Keratinocyte (primary cell): Measurements from ENCODE around the gene SCD5. TPM values are rescaled to one million over a fixed set of nuclear protein-coding genes. Genes with fewer than 3 reads are reported as not detected.

Source experiments
- DNase-seq: peaks from one replicate; pipeline ENCODE4 v3.0.0-alpha.2; 2011; ENCODE audit warnings: low read depth, missing footprints, low spot score
- FAIRE-seq: peaks from 2 replicates; lab custom pipeline; 2011; peaks lifted over from hg19 to GRCh38; lab: Jason Lieb, UNC
- H2AFZ ChIP-seq: 2 replicates; pipeline ENCODE4 v1.6.0; 2012; ENCODE audit warnings: low read length, control low read depth, inconsistent platforms; ENCODE audit not compliant: control insufficient read depth
- H3K27ac ChIP-seq: 2 replicates; pipeline ENCODE4 v1.5.1; 2011; ENCODE audit warnings: low read length; ENCODE audit not compliant: control insufficient read depth, insufficient read depth
- H3K27me3 ChIP-seq: 3 replicates; pipeline ENCODE4 v1.6.0; 2011; ENCODE audit warnings: low read length; ENCODE audit not compliant: control insufficient read depth, insufficient read depth; ENCODE audit errors: extremely low read depth
- H3K36me3 ChIP-seq, 2 experiments: 2 replicates in 1 of 2; 3 replicates in 1 of 2; pipeline ENCODE4 v1.5.1; 2011; ENCODE audit warnings: low read length in 2 of 2, mild to moderate bottlenecking in 1 of 2; ENCODE audit not compliant: control insufficient read depth in 2 of 2, insufficient read depth in 2 of 2; ENCODE audit errors: extremely low read depth in 1 of 2
- H3K4me1 ChIP-seq: 3 replicates; pipeline ENCODE4 v1.5.1; 2011; ENCODE audit warnings: low read length; ENCODE audit not compliant: control insufficient read depth, insufficient read depth; ENCODE audit errors: extremely low read depth
- H3K4me2 ChIP-seq: 3 replicates; pipeline ENCODE4 v1.6.0; 2011; ENCODE audit warnings: low read depth, low read length; ENCODE audit not compliant: control insufficient read depth, insufficient read depth; ENCODE audit errors: extremely low read depth
- H3K4me3 ChIP-seq, 3 experiments: fragments of 200-600 bp in 1 of 3; sonication (generic) in 1 of 3; 2 replicates in 2 of 3; 3 replicates in 1 of 3; pipeline ENCODE4 v1.5.1; 2011 to 2016; ENCODE audit warnings: low read length in 3 of 3, mild to moderate bottlenecking in 3 of 3, control low read depth in 2 of 3, inconsistent platforms in 1 of 3, low read depth in 1 of 3, mixed read lengths in 1 of 3, mixed run types in 1 of 3, moderate library complexity in 1 of 3; ENCODE audit not compliant: control insufficient read depth in 2 of 3, insufficient read depth in 2 of 3; ENCODE audit errors: extremely low read depth in 1 of 3
- H3K79me2 ChIP-seq: 2 replicates; pipeline ENCODE4 v1.6.0; 2012; ENCODE audit warnings: low read length; ENCODE audit not compliant: control insufficient read depth, insufficient read depth
- H3K9ac ChIP-seq: 3 replicates; pipeline ENCODE4 v1.6.0; 2011; ENCODE audit warnings: low read length; ENCODE audit not compliant: control insufficient read depth, insufficient read depth; ENCODE audit errors: extremely low read depth
- H3K9me1 ChIP-seq: 3 replicates; pipeline ENCODE4 v1.6.0; 2011; ENCODE audit warnings: low read length; ENCODE audit not compliant: control insufficient read depth, insufficient read depth; ENCODE audit errors: extremely low read depth
- H3K9me3 ChIP-seq: 2 replicates; pipeline ENCODE4 v1.5.1; 2012; ENCODE audit warnings: low read depth, low read length; ENCODE audit not compliant: control insufficient read depth
- H4K20me1 ChIP-seq: 3 replicates; pipeline ENCODE4 v1.6.0; 2011; ENCODE audit warnings: low read length; ENCODE audit not compliant: control insufficient read depth, insufficient read depth; ENCODE audit errors: extremely low read depth
- CTCF ChIP-seq, 3 experiments: IDR thresholded peaks in 1 of 3; conservative IDR thresholded peaks in 1 of 3; optimal IDR thresholded peaks in 1 of 3; 2 replicates in 2 of 3; 3 replicates in 1 of 3; pipeline versions ENCODE3 to v1.5.1; 2011; ENCODE audit warnings: low read length in 3 of 3, mild to moderate bottlenecking in 3 of 3, moderate library complexity in 2 of 3, control low read depth in 1 of 3, inconsistent platforms in 1 of 3; ENCODE audit not compliant: insufficient read depth in 2 of 3; ENCODE audit errors: extremely low read depth in 1 of 3
- EZH2 ChIP-seq: IDR thresholded peaks from one replicate; pipeline ENCODE4 v1.6.1; 2012; ENCODE audit warnings: inconsistent platforms, mild to moderate bottlenecking, low read length, moderate library complexity
- dilution Hi-C: fragments of 300-500 bp; cut with MboI; formaldehyde crosslinking; loops from one replicate; pipeline ENCODE4 v1.7.0; 2020; ENCODE audit warnings: low sequenced_read_pairs; ENCODE audit not compliant: extremely low pct_ligation_motif_present
- polyA plus RNA-seq, 5 experiments: library from polyadenylated mRNA; depleted of rRNA in 3 of 5; stranded (reverse) in 3 of 5; stranded (forward) in 1 of 5; unstranded in 1 of 5; fragments of >200 nt; gene quantifications; 1 replicate in 1 of 5; 2 replicates in 3 of 5; 3 replicates in 1 of 5; pipeline versions ENCODE4 v1.2.1 to v1.2.3, GENCODE V29; 2011 to 2012; ENCODE audit warnings: missing spikeins in 2 of 5, low read depth in 1 of 5, low replicate concordance in 1 of 5

The SCD5 gene
- polyA plus RNA-seq, 1 donor (not counting 4 experiments of a cell fraction or from before 2014, with no cell fraction given), result 39.4 TPM

DNA sequence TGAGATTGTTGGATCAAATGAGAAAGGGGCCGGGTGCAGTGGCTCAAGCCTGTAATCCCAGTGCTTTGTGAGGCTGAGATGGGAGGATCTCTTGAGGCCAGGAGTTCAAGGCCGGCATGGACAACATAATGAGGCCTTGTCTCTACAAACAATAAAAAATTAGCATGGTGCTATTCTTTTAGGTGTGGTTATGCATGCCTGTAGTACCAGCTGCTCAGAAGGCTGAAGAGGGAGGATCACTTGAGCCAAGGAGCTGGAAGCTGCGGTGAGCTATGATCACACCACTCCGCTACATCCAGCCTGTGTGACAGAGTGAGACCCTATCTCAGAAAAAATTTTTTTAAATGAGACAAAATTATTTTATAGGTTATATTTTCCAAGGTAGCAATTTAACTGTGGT lies 187.1 kb downstream of the SCD5 start:
- H3K27me3 ChIP-seq, result peaks cover 3% of the 10 kb centered on the region
- H4K20me1 ChIP-seq, result no peaks in the 10 kb centered on the region
- no peaks in the 10 kb centered on the region for H3K36me3 ChIP-seq
- H3K9me1 ChIP-seq, result no peaks in the 10 kb centered on the region
- H3K9ac ChIP-seq, result no peak overlapping the region
- no peak overlapping the region for H3K4me3 ChIP-seq
- H3K9me3 ChIP-seq, result no peaks in the 10 kb centered on the region
- no peaks in the 10 kb centered on the region for H3K79me2 ChIP-seq
- H3K4me1 ChIP-seq, result no peaks in the 10 kb centered on the region
- H2AFZ ChIP-seq, result no peak overlapping the region
- dilution Hi-C loops, result no loop called here
- no peak overlapping the region for H3K4me2 ChIP-seq
- no peak for TF ChIP-seq EZH2
- no peak for TF ChIP-seq CTCF (optimal IDR thresholded peaks at IDR 0.05 in 1 of 3, IDR thresholded peaks at IDR 0.05 in 1 of 3, conservative IDR thresholded peaks at IDR 0.05 in 1 of 3; ENCODE audit: extremely low read depth in 1 of 3, insufficient read depth in 2 of 3, low read length in 3 of 3)
- no peak overlapping the region for H3K27ac ChIP-seq
- FAIRE-seq, result no peak
- DNase-seq, result no peak

- DNase-seq (no peak), FAIRE-seq (no peak)
- H3K36me3 ChIP-seq, result no peaks in the 10 kb centered on the region
- dilution Hi-C loops, result no loop called here
- H3K4me1 ChIP-seq, result no peaks in the 10 kb centered on the region
- no peak overlapping the region for H3K9ac ChIP-seq
- TF ChIP-seq CTCF (optimal IDR thresholded peaks at IDR 0.05 in 1 of 3, IDR thresholded peaks at IDR 0.05 in 1 of 3, conservative IDR thresholded peaks at IDR 0.05 in 1 of 3; ENCODE audit: extremely low read depth in 1 of 3, insufficient read depth in 2 of 3, low read length in 3 of 3), result no peak
- no peak for TF ChIP-seq EZH2
- H3K27ac ChIP-seq, result no peak overlapping the region
- no peaks in the 10 kb centered on the region for H4K20me1 ChIP-seq
- no peaks in the 10 kb centered on the region for H3K9me3 ChIP-seq
- H2AFZ ChIP-seq, result no peak overlapping the region
- H3K27me3 ChIP-seq, result peaks cover 3% of the 10 kb centered on the region
- H3K79me2 ChIP-seq, result no peaks in the 10 kb centered on the region
- no peak overlapping the region for H3K4me3 ChIP-seq
- H3K9me1 ChIP-seq, result no peaks in the 10 kb centered on the region
- H3K4me2 ChIP-seq, result no peak overlapping the region
Observed at GRCh38 chr4:82610041-82610440, 188.6 kb downstream of the SCD5 start.
